Measurements from ENCODE around the gene CNOT1.
"Not testable (repeated sequence)": the region's sequence is repeated elsewhere in the genome, so short reads cannot be mapped to it uniquely, and the experiment has no call there.

The CNOT1 gene

DNA sequence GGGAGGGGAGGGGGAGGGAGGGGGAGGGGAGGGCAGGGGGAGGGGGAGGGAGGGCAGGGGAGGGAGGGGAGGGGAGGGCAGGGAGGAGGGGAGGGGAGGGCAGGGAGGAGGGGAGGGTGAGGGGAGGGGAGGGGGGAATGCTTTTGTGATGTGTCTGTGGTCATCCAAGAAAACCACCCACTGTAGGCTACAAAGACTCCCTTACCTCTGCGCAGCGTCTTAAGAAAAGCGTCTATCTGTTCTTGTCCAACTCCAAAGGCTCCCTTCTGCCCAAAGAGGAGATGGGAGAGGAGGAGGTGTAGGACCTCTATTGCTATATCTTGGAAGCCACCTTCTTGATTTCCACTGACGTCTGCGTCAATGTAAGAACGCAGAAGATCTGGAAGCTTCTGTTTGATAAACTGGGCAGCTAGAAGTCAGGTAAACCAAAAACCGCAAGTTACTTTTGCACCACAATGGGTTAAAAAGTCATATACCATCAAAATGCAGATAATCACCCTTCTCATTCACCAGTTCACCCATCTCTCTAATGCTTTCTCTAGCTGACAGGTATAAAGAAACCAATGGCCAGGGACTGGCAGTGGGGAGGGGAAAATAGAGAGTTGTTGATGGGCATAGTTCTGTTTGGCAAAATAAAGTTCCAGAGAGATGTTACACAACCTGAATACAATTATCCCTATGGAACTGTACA, 43.1 kb downstream of the CNOT1 start:
- peaks cover 68% of the 10 kb centered on the region for H3K36me3 Mint-ChIP-seq (ENCODE audit: insufficient read depth)
- no peak overlapping the region for H3K27ac Mint-ChIP-seq (ENCODE audit: low read depth)
- H3K9me3 Mint-ChIP-seq = no peaks in the 10 kb centered on the region

DNA sequence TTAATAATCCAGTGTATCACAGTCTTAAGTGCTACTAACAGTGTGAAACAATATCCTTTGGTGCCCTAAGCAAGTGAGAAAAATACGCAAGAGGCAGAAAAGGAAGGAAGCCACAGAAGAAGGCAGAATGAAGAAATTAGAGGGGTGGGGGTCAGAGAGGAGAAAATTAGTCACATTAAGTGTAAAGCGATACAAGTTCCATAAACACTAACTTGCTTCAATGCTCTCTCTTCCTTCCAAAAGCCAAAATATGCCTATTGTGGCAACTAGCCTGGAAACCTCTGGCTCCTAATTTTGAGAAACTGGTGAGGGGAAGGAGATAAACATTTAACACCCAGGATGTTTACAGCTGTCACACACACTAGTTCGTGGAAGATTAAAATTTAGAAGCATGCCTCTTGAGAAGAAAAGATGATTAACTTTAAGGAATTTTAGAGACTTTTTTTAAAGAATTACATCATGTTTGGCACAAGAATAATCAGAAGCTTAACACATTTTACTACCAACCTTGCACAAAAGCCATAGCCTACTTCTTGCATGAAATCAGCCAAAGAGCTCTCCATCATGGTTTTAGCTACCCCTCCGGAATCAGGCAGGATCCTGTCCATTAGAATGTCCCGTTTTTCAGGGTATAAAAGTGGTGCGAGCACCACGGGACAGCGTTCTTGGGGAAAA, 44.7 kb downstream of the CNOT1 start:
- Mint-ChIP-seq H3K27ac (ENCODE audit: low read depth) (peak overlapping the region; percentile 29), H3K4me1 (peaks cover 4% of the 10 kb centered on the region), H3K27me3 (no peaks in the 10 kb centered on the region), H3K4me3 (no peak overlapping the region), H3K36me3 (ENCODE audit: insufficient read depth) (peaks cover 72% of the 10 kb centered on the region), H3K9me3 (no peaks in the 10 kb centered on the region)
- DNase-seq (ENCODE audit: low spot score in 2 of 2) = no peak
- no peak for ATAC-seq (replicated peaks; ENCODE audit: extremely low read depth, poor library complexity, severe bottlenecking)

More for the DNA sequence above, 43.1 kb downstream of the CNOT1 start:
- Mint-ChIP-seq H3K4me1 (peaks cover 15% of the 10 kb centered on the region), H3K4me3 (no peak overlapping the region), H3K27me3 (no peaks in the 10 kb centered on the region)
- no peak for DNase-seq (ENCODE audit: low spot score in 2 of 2)
- ATAC-seq (replicated peaks; ENCODE audit: extremely low read depth, poor library complexity, severe bottlenecking) = no peak

DNA sequence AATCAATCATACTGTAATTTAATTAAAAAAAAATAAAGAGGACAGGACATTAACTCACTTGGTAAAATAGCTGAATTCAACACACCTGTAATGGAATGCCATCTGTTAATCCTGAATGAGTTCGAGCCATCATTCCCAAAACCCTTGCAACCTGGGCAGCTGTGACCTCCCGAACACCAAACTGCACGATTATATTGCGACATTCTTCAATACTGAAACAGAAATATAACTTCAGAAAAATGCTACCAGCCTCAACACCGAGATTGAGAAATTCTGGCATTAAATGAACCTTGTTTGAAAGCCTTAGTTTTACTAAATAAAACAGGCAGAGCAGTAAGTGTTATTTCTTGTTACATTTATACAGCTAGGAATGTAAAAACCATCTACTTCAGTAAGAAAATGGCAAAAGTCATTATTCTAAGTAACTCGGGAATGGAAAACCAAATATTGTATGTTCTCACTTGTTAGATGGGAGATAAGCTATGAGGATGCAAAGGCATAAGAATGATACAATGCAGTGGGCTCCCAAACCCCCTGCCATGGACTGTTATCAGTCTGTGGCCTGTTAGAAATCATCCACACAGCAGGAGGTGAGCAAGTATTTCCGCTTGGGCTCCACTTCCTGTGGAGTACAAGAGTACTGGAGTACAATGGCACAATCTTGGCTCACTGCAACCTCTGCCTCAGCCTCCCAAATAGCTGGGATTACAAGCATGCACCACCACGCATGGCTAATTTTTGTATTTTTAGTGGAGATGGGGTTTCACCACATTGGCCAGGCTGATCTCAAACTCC, 46.5 kb downstream of the CNOT1 start:
- H3K4me3 Mint-ChIP-seq = no peak overlapping the region
- DNase-seq (ENCODE audit: low spot score in 2 of 2) (no peak), ATAC-seq (replicated peaks; ENCODE audit: extremely low read depth, poor library complexity, severe bottlenecking) (no peak)
- H3K27ac Mint-ChIP-seq (ENCODE audit: low read depth) = no peak overlapping the region
- no peaks in the 10 kb centered on the region for H3K4me1 Mint-ChIP-seq
- no peaks in the 10 kb centered on the region for H3K27me3 Mint-ChIP-seq
- H3K9me3 Mint-ChIP-seq = no peaks in the 10 kb centered on the region
- H3K36me3 Mint-ChIP-seq (ENCODE audit: insufficient read depth) = peaks cover 79% of the 10 kb centered on the region

GRCh38 chr16:58582133-58582532, 47.5 kb downstream of the CNOT1 start:
- peaks cover 81% of the 10 kb centered on the region for H3K36me3 Mint-ChIP-seq (ENCODE audit: insufficient read depth)
- no peaks in the 10 kb centered on the region for H3K4me1 Mint-ChIP-seq
- no peak for DNase-seq (ENCODE audit: low spot score in 2 of 2)
- H3K4me3 Mint-ChIP-seq = no peak overlapping the region
- no peak for ATAC-seq (replicated peaks; ENCODE audit: extremely low read depth, poor library complexity, severe bottlenecking)
- no peaks in the 10 kb centered on the region for H3K27me3 Mint-ChIP-seq
- H3K27ac Mint-ChIP-seq (ENCODE audit: low read depth) = no peak overlapping the region
- no peaks in the 10 kb centered on the region for H3K9me3 Mint-ChIP-seq

DNA sequence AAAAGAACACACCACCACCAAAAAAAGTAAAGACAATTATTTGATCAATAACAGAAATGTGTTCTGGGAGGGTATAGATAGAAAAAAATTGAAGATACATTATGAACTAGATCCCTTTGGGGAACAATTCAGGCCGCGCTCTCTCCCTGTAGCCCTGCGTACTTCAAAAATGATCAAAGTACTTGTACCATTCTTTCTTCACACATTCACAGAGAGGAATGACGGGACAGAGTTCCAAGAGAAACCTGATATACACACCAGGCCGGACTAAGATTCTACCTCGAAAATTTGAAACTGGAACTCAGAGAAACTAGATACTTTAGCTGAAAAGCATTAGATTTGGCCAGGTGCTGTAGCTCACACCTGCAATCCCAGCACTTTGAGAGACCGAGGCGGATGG, 50.0 kb downstream of the CNOT1 start:
- no peaks in the 10 kb centered on the region for H3K4me1 Mint-ChIP-seq
- H3K4me3 Mint-ChIP-seq = no peak overlapping the region
- DNase-seq (ENCODE audit: low spot score in 2 of 2) (no peak), ATAC-seq (replicated peaks; ENCODE audit: extremely low read depth, poor library complexity, severe bottlenecking) (no peak)
- no peak overlapping the region for H3K27ac Mint-ChIP-seq (ENCODE audit: low read depth)
- peaks cover 83% of the 10 kb centered on the region for H3K36me3 Mint-ChIP-seq (ENCODE audit: insufficient read depth)
- H3K27me3 Mint-ChIP-seq = no peaks in the 10 kb centered on the region
- H3K9me3 Mint-ChIP-seq = no peaks in the 10 kb centered on the region

GRCh38 chr16:58578642-58579041, 51.0 kb downstream of the CNOT1 start:
- Mint-ChIP-seq H3K27ac (ENCODE audit: low read depth) (peak overlapping the region; percentile 13), H3K4me1 (no peaks in the 10 kb centered on the region), H3K36me3 (ENCODE audit: insufficient read depth) (peaks cover 86% of the 10 kb centered on the region), H3K9me3 (no peaks in the 10 kb centered on the region), H3K4me3 (no peak overlapping the region), H3K27me3 (no peaks in the 10 kb centered on the region)
- no peak for DNase-seq (ENCODE audit: low spot score in 2 of 2)
- no peak for ATAC-seq (replicated peaks; ENCODE audit: extremely low read depth, poor library complexity, severe bottlenecking)

DNA sequence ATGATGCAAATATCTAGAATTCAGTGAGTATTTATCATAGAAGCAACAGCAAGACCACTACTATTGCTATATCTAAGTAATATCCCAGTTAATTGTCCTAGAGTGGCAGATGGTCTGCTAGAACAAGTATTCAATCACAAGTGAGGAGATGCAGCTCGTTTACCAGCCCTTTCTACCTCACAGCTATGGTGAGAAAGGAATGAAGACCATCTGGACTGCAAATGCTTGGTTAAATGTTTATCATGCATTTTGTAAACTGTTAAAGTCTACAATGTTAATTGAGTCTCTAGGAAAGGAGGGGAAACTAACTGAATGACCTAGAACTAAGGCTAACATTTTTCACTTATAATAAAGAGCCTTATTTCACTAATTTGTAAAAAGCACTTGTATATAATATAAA, 52.5 kb downstream of the CNOT1 start:
- Mint-ChIP-seq H3K9me3 (no peaks in the 10 kb centered on the region), H3K4me1 (no peaks in the 10 kb centered on the region), H3K27ac (ENCODE audit: low read depth) (peak overlapping the region; percentile 71), H3K4me3 (no peak overlapping the region), H3K36me3 (ENCODE audit: insufficient read depth) (peaks cover 91% of the 10 kb centered on the region), H3K27me3 (no peaks in the 10 kb centered on the region)
- ATAC-seq (replicated peaks; ENCODE audit: extremely low read depth, poor library complexity, severe bottlenecking) (no peak), DNase-seq (ENCODE audit: low spot score in 2 of 2) (no peak)

- Mint-ChIP-seq H3K36me3 (ENCODE audit: insufficient read depth) (peaks cover 99% of the 10 kb centered on the region), H3K4me1 (peaks cover 3% of the 10 kb centered on the region), H3K9me3 (no peaks in the 10 kb centered on the region), H3K27ac (ENCODE audit: low read depth) (no peak overlapping the region), H3K4me3 (no peak overlapping the region), H3K27me3 (no peaks in the 10 kb centered on the region)
- DNase-seq (ENCODE audit: low spot score in 2 of 2) (no peak), ATAC-seq (replicated peaks; ENCODE audit: extremely low read depth, poor library complexity, severe bottlenecking) (no peak)
Measured at GRCh38 chr16:58574895-58575294, 54.7 kb downstream of the CNOT1 start.

GRCh38 chr16:58565697-58566096, 63.9 kb downstream of the CNOT1 start:
- not testable (repeated sequence) for H3K27ac Mint-ChIP-seq (ENCODE audit: low read depth); H3K9me3 Mint-ChIP-seq; H3K27me3 Mint-ChIP-seq; DNase-seq (ENCODE audit: low spot score in 2 of 2); H3K4me3 Mint-ChIP-seq; ATAC-seq (replicated peaks; ENCODE audit: extremely low read depth, poor library complexity, severe bottlenecking)
- Mint-ChIP-seq H3K4me1 (peaks cover 28% of the 10 kb centered on the region), H3K36me3 (ENCODE audit: insufficient read depth) (peaks cover 56% of the 10 kb centered on the region)

- Mint-ChIP-seq H3K4me3 (no peak overlapping the region), H3K27me3 (no peaks in the 10 kb centered on the region), H3K36me3 (ENCODE audit: insufficient read depth) (peaks cover 52% of the 10 kb centered on the region), H3K9me3 (no peaks in the 10 kb centered on the region), H3K27ac (ENCODE audit: low read depth) (no peak overlapping the region), H3K4me1 (peaks cover 16% of the 10 kb centered on the region)
- DNase-seq (ENCODE audit: low spot score in 2 of 2) (no peak), ATAC-seq (replicated peaks; ENCODE audit: extremely low read depth, poor library complexity, severe bottlenecking) (no peak)
Measured at GRCh38 chr16:58563775-58564174, 65.9 kb downstream of the CNOT1 start.

- Mint-ChIP-seq H3K27me3 (no peaks in the 10 kb centered on the region), H3K9me3 (no peaks in the 10 kb centered on the region), H3K36me3 (ENCODE audit: insufficient read depth) (peaks cover 55% of the 10 kb centered on the region), H3K27ac (ENCODE audit: low read depth) (no peak overlapping the region), H3K4me1 (peaks cover 16% of the 10 kb centered on the region), H3K4me3 (no peak overlapping the region)
- no peak for ATAC-seq (replicated peaks; ENCODE audit: extremely low read depth, poor library complexity, severe bottlenecking)
- DNase-seq (ENCODE audit: low spot score in 2 of 2) = no peak
Measured at GRCh38 chr16:58563235-58563634, 66.4 kb downstream of the CNOT1 start.

- peaks cover 68% of the 10 kb centered on the region for H3K36me3 Mint-ChIP-seq (ENCODE audit: insufficient read depth)
- no peak overlapping the region for H3K4me3 Mint-ChIP-seq
- ATAC-seq (replicated peaks; ENCODE audit: extremely low read depth, poor library complexity, severe bottlenecking) = no peak
- H3K27me3 Mint-ChIP-seq = no peaks in the 10 kb centered on the region
- H3K27ac Mint-ChIP-seq (ENCODE audit: low read depth) = peak overlapping the region; percentile 65
- no peaks in the 10 kb centered on the region for H3K4me1 Mint-ChIP-seq
- no peak for DNase-seq (ENCODE audit: low spot score in 2 of 2)
- no peaks in the 10 kb centered on the region for H3K9me3 Mint-ChIP-seq
Measured at GRCh38 chr16:58556678-58557077, 72.9 kb downstream of the CNOT1 start.

DNA sequence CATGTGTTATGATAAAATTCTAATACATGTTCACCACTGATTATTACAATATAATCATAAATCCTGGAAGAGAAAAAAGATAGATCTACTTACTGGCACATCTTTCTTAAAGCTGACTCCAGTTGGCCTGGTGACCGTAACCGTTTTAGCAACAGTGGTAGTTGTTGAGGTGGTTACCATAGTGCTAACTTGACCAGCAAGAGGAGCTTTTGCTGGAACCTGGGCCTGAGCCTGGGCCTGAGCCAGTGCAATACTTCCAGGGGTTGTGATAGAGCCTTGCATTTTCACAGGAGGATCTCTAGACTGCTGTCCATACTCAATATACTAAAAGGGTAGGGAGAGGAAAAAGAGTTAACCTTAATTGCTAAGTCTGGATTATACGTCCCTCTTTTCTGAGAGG, 78.1 kb downstream of the CNOT1 start:
- Mint-ChIP-seq H3K36me3 (ENCODE audit: insufficient read depth) (peaks cover 83% of the 10 kb centered on the region), H3K27me3 (no peaks in the 10 kb centered on the region), H3K4me1 (peaks cover 7% of the 10 kb centered on the region), H3K4me3 (no peak overlapping the region), H3K27ac (ENCODE audit: low read depth) (no peak overlapping the region), H3K9me3 (no peaks in the 10 kb centered on the region)
- ATAC-seq (replicated peaks; ENCODE audit: extremely low read depth, poor library complexity, severe bottlenecking) = no peak
- DNase-seq (ENCODE audit: low spot score in 2 of 2) = no peak
